Measurements from ENCODE around the gene TANC1.
"Not testable (repeated sequence)": the region's sequence is repeated elsewhere in the genome, so short reads cannot be mapped to it uniquely, and the experiment has no call there.

TANC1 gene

DNA sequence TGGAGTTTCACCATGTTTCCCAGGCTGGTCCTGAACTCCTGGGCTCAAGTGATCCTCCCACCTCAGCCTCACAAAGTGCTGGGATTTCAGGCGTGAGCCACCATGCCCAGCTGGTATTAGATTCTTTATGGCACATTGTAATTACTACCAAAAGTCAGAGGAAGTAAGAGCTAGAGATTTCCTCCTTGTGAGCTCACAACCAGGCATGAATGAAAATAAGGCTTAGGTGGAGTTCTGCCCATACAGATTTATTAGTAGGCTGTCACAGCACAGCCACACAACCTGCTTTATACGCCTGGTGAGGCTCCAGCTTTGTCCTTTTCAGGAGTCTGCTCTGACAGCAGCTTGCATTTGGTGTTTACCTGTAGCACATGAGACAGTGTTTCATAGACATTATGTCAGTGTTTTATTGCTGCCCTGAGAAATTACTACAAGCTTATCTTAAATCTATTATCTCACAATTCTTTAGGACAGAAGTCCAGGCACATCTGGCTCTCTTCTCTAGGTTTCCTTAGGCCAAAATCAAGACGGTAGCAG is 156.6 kb downstream of the TANC1 start:
- no peak for DNase-seq

DNA sequence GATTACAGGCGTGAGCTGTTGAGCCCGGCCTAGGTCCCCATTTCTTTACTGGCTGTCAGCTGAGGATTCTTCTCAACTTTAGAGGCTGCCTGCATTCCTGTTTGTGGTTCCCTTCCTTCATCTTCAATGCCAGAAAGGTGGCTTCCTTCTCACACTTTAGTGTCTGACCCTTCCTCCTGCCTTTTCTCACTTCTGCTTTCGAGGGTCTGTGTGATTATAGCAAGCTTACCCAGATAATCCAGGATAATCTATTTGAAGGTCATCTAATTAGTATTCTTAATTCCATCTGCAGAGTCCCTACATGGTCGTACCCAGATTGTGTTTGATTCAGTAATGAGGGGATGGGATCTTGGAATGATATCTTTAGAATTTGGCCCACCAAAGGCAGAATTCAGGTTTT is 157.4 kb downstream of the TANC1 start:
- no peak for DNase-seq

DNA sequence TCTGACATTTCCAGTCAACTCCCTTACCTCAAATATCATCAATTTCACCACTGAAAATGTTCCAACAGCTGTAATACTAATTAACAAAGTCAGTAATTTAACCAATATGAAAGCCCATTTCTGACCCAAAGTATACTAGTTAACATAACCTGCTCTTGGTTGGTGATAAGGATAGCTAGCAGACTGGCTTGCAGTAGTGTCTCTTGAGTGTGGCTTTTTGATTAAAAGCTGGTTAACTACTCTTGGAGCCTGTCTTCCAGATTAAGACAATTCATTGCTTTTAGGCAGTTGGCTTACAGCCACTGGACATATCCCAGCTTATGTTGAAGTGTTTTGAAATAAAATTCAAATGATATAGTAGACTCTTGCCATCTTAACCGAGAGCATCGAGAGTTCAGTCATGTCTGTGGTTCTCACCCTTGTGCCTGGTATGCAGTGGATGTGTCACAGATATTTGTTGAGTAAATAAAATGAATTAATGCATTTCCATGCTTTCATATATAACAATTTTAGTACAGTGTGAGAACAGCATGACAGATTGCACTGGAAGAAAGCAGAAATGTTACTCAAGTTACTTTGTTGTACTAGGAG is 158.1 kb downstream of the TANC1 start:
- no peak for DNase-seq

DNA sequence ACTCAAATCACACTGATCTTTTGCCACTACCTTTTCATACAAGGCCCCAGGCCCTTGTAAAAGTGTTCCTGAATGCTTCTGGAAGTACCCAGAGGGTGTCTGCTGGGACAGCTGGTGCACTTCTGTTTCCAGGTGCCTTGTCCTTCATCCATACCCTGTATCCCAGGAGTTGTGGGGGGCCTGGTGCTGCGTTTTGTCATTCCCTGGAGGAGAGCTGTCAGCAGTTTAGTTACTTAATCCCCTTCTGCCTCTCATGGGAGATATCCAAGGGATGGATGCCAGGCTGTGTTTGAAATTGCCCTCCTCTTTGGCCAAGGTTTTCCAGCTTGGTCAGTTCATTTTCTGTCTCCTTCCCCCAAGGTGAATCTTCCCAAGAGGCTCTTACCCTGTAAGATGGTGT is 159.8 kb downstream of the TANC1 start:
- DNase-seq: no peak

DNA sequence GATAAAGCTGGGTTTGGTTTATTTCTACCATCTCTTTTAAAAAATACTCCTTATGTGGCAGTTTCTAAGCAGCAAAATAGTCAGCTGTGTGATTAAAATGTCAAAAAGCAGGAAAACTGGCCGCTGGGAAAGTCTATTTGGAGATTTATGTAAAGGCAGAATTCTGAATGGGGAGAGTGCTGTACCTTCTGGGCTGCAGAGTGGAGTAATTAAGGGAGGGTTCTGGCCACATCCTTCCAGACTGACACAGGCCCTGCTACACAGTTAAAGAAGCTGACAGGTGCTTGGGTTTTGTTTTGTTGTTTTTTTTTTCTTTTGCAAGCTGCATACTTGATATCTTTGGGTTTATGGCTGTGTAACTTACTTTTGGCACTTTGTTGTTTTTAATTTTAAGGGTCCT is 160.8 kb downstream of the TANC1 start:
- no peak for DNase-seq

DNA sequence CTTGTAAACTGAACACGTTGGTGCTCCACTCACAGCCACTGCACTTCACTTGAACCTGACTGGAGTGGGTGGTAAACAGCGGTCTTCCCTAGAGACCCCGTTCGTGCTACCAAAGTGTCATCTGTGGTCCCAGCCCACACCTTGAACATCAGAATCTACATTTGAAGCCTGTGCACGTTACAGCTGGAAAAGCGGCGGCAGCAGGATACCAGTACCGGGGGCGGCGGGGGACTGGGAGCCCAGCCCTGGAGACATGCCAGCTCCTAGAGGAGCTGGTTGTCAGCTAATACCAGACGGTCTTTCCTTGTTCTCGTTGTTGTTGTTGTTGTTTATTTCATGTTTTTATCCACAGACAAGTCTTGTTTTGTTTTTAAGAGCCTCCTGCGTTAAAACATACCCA is 161.4 kb downstream of the TANC1 start:
- DNase-seq: no peak

- no peak for DNase-seq
Measured at GRCh38 chr2:159130302-159130701, 161.9 kb downstream of the TANC1 start.

- DNase-seq: no peak
Measured at GRCh38 chr2:159131267-159131913, 162.9 kb downstream of the TANC1 start.

DNA sequence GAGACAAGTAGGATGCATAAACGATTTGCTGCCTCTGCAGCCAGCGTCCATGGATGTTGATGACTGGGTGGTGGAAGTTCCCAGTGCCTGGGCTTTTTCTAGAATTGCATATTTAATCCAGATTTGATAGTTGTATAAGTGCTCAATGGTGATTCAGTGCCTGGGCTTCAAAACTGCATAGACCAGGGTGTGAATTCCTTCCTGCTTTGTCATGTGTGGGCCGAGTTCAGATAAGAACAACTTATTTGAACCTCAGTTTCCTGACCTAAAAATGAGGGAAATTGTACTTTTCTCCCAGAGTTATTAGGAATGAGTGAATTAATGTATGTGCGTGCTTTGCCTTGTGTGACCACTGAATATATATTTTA is 163.5 kb downstream of the TANC1 start:
- no peak for DNase-seq

- no peak for DNase-seq
Measured at GRCh38 chr2:159133797-159134196, 165.4 kb downstream of the TANC1 start.

GRCh38 chr2:159134979-159135378 is 166.5 kb downstream of the TANC1 start:
- DNase-seq: no peak

DNA sequence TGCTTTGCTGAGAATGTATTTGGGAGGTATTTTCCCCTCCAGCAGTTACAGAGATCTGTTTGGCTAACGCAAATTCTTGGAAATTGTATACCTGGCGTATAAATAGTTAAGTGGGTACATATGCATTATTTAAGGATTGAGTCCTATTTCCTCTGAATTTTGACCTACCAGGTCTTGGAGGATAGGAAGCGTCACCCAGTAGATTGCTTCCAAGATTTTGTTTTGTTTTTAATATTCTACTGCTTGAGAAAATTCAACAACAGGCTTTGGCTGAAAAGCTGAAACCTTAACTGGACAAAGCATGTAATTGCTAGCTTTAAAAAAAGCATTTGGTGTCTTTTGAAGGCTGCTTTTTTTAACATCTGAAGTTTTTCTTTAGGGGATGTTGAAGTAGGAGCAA is 168.0 kb downstream of the TANC1 start:
- DNase-seq: no peak

- no peak for DNase-seq
Measured at GRCh38 chr2:159137511-159138241, 169.2 kb downstream of the TANC1 start.

DNA sequence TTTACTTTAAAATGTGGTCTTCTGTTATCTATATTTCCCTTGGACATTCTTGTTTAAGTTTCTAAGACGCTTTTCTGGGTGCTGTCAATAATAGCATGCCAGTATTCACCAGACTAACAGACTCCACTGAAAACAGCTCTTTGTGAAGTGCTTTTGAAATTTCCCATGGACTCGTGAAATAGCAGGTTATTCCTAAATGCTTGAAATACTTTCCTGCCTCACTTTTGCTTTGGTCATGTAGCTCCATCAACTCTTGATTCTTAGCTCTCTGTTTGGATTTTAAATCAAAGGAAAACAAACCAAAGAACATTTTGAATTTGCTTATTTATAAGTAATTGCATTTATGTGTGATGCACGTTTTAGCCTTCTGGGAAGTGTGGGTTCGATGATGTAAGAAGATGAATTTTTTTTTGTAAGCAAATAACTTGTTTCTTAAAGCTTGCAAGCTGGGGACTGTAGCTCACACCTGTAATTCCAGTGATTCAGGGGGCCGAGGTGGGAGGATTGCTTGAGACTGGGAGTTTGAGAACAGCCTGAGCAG is 170.3 kb downstream of the TANC1 start:
- no peak for DNase-seq

DNA sequence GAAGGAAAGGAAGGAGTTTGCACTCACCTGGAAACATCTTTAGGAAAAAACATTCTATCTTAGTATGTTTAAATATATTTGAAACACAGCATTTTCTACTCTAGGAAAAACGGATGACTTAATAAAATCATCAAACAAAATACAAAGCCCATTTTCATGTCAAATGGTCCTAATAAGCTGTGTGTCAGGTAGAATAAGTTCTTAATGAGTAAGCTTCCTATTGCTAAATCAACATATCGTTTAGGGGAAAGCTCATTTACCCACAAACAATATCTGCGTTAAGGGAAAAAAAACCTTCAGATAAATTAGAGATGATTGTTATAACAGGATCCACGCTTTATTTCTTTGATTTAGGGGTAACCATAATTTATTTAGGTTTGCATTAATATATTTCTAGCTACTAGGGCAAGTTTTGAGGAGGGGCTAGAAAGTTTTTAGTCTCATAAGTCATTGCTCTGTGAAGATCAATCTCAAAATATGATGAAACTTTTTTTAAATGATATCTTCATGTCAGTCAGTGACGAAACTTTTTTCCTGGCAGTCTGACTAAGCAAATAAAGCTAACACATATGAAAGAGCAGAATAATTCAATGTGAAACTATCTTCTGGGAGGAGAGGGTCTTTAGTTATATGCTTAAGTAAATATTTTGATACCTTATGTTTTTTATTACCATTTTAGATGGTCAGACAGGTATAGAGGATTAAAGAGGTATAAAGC is 170.9 kb downstream of the TANC1 start:
- no peak for DNase-seq

DNA sequence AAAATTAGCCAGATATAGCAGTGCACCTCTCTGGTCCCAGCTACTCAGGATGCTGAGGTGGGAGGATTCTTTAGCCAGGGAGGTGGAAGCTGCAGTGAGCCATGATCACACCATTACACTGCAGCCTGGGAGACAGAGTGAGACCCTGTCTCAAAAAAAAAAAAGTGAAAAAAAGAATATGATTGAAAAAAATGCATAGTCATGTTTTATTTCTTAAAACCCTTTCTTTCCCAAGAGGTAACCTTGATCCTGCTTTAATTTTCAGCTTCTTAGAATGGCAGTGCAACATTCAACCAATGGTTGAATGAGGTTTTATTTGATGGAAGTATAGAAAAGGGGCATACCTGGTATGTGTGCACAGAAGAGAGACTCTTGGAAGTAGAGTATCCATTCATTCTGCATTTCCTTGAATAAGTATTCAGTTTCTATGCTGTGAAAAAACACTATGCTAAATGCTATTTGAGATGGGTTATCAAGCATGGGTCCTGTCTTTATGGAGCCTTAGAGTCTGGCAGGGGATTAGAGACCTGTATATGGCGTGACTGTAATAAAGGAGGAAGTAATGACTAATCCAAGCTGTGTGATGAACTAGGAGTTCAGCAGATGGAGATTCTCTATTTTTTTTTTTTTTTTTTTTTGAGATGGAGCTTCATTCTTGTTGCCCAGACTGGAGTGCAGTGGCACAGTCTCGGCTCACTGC is 171.8 kb downstream of the TANC1 start:
- DNase-seq: no peak

DNA sequence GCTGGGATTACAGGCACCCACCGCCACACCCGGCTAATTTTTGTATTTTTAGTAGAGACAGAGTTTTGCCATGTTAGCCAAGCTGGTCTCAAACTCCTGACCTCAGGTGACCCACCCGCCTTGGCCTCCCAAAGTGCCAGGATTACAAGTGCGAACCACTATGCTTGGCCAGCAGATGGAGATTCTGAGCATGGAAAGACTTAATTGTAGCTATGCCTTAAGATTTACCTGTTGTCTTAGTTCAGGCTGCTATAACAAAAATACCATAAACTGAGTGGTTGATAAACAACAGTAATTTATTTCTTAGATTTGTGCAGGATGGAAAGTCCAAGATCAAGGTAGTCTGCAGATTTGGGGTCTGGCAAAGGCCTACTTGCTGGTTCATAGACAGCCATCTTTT is 172.4 kb downstream of the TANC1 start:
- DNase-seq: not testable (repeated sequence)

GRCh38 chr2:159144776-159145614 is 176.6 kb downstream of the TANC1 start:
- DNase-seq: no peak

- no peak for DNase-seq
Measured at GRCh38 chr2:159145745-159146354, 177.4 kb downstream of the TANC1 start.

DNA sequence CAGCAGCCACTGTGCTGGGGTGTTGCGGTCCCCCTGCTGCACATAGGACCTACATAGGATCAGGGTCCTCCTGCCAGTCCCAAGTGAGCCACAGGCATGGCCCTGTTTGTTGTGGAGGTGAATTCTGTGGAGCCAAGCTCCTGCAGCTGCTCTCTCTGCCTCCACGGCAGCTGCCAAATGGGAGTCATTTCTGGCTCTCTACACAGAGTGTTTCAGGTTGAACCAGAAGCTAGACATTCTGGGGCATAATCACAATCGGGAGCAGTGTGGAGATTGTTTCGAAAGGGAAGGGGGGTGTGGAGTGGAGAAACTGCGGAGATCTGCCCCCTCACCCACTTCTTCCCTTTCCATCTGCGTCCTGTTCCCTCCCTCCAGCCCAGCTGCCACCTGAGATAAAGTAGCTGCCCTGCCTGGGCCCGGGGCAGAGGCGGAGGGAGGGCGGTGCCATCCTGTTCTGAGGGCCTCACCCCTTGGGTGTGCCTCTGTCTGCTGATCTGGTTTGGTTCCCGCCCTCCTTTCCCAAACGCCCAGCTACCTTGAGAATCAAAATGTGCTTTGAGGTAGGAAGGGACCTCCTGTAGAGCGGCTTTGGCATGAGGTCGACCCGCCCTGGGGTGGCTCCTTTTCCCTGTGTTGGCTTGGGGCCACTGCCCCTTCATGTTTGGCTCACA is 178.7 kb downstream of the TANC1 start:
- no peak for DNase-seq

DNA sequence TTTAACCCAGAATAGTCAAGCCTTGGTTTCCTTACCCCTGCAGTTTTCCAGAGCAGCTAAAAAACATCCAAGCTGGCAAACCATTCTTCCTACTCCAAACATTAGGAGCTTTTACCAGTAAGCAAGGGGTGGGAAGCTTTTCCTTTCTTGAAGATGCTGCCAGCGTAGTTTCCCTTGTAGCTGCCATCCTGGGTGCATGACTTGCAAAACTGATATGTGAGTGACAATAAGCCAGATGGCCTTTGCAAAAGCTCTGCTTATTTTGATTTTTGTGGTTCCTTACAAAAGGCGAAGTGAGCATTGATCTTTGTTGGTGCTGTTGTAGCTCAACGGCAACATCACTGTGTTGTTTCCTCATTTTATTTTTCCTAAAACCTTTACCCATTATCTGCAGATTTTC is 179.2 kb downstream of the TANC1 start:
- no peak for DNase-seq
